GM19025 (cell line): Measurements from ENCODE around the gene C1orf105.

ENCODE experiments used
- ATAC-seq: cut with Tn5 transposase; IDR thresholded peaks from one replicate; pipeline ENCODE4 v1.9.1; 2021; ENCODE audit warnings: mild to moderate bottlenecking, low read depth, moderate library complexity; ENCODE audit not compliant: unreplicated experiment

The C1orf105 gene

DNA sequence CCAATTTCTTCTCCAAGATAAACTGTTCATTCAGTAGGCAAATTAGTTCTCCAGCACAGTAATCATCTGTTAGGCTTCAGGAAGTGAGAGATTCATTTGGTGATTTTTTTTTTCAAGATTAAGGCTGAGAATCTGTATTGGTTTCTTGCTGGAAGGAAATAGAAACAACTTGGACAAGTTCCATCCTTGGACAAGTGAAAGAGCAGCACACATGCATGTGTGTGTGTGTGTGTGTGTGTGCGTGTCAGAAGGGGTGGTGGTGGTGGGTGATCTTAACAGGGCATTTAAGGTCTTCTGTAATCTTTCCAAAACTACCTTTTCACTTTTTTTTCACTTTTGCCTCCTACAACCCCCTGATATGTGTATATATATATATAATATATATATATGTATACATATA lies 96.6 kb downstream of the C1orf105 start:
- no peak for ATAC-seq

DNA sequence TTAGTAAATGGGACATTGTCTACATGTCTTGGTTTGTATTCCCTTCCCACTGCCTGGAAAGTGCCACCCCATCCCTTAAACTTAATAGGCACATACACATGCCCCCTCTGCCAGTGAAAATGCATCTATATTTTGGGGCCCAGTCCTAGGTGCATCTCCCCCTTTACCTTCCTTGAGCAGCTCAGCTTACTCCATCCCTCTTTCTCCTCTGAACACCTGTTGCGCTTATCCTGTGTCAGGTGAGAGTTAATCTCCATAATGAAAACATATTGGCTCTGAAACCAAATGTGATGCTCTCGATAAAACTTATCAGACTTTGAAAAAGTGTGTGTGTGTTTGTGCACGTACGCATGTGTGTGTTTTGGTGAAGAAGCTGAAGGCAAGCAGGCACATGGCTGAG lies 97.1 kb downstream of the C1orf105 start:
- ATAC-seq, result no peak
